Measurements from ENCODE around the gene PLBD1.

The PLBD1 gene

DNA sequence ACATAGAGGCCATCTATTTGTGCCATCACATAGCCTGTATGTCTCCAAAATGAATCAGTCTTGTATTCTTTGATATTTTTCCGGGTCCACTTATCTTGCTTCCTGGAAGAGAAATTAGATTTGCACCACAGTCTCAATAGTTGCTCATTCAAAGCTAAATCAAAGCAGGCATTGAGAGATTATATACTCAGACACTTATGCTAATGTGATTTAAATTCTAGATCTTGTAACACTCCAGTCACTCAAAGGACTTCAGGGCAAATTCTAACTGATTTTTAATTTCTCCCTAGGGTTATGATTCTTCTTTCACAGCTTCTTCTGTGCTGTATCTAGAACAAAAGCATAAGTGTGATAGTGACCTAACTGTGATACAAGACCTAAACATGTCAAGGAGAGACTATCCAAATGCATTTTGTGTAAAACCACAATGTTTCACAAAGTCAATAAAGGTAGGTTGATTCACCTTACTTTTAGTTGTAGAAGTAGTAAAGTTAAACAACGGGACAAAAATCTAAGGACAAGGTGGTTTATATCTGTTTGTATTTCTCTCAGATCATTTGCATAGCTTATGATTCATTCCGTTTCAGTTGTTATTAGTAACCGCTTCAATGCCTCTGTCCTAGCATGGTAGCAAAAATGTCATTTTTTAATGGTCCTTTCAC is 26.8 kb downstream of the PLBD1 start:
- DNase-seq (ENCODE audit: insufficient read length, low spot score) (no peak), FAIRE-seq (no peak)
- TF ChIP-seq, protein P1, sequence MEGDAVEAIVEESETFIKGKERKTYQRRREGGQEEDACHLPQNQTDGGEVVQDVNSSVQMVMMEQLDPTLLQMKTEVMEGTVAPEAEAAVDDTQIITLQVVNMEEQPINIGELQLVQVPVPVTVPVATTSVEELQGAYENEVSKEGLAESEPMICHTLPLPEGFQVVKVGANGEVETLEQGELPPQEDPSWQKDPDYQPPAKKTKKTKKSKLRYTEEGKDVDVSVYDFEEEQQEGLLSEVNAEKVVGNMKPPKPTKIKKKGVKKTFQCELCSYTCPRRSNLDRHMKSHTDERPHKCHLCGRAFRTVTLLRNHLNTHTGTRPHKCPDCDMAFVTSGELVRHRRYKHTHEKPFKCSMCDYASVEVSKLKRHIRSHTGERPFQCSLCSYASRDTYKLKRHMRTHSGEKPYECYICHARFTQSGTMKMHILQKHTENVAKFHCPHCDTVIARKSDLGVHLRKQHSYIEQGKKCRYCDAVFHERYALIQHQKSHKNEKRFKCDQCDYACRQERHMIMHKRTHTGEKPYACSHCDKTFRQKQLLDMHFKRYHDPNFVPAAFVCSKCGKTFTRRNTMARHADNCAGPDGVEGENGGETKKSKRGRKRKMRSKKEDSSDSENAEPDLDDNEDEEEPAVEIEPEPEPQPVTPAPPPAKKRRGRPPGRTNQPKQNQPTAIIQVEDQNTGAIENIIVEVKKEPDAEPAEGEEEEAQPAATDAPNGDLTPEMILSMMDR (IDR thresholded peaks at IDR 0.05; ENCODE audit: insufficient read depth, missing control alignments) = no peak

DNA sequence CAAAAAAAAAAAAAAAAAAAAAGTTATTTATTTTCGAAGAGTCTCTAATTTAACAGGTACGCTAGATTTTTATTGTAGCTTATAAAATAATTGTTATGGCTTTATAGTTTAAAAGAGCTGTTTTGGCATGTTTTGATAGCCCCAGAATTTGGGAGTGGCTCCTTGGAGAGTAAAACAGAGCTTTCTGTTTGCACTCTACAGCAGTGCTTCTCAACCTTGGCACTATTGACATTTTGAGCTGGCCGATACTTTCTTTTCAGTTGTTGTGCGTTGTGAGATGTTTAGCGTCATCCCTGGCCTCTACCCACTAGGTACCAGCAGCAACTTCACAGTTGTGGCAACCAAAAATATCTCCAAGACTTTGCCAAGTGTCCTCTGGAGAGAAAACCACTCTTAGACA is 30.6 kb downstream of the PLBD1 start:
- FAIRE-seq (no peak), DNase-seq (ENCODE audit: insufficient read length, low spot score) (no peak)
- TF ChIP-seq, protein P1 (IDR thresholded peaks at IDR 0.05; ENCODE audit: insufficient read depth, missing control alignments) = no peak

DNA sequence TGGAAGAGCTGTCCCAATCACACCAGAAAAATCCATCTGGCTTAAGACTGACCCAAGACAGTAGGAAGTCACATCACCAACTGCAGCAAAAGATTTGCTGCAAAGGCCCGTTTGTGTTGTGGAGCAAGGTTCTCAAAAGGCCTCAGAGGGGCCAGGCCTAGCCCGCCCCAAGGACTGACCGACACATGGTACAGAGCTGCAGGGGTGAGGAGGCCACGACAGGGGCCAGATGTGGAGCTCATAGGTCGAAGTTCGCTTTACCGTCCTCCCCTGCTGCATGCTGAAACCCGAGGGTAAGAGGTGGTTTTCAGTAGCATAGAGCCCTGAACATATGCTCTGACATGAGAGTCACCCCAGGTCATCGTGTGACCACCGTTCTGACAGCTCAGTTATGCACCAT is 35.5 kb downstream of the PLBD1 start:
- FAIRE-seq (no peak), DNase-seq (ENCODE audit: insufficient read length, low spot score) (no peak)
- TF ChIP-seq, protein P1 (IDR thresholded peaks at IDR 0.05; ENCODE audit: insufficient read depth, missing control alignments) = no peak

DNA sequence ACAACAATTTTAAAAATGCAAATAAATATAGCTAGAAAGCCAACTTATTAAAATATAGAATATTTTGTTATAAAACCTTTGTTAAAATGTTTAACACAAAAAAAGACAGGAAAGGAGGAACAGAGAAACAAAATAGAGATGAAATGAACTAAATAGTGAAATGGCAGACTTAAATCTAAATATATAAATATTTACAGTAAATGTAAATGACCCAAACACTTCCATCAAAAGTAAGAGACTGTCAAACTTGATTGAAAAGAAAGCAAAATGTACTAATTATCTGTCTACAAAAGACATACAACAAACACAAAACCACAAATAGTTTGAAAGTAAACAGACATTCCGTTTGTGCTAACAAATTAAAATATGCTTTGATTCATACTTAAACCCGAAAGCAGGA is 41.7 kb downstream of the PLBD1 start:
- DNase-seq (ENCODE audit: insufficient read length, low spot score) = no peak
- TF ChIP-seq, protein P1 (IDR thresholded peaks at IDR 0.05; ENCODE audit: insufficient read depth, missing control alignments) = no peak
- no peak for FAIRE-seq

DNA sequence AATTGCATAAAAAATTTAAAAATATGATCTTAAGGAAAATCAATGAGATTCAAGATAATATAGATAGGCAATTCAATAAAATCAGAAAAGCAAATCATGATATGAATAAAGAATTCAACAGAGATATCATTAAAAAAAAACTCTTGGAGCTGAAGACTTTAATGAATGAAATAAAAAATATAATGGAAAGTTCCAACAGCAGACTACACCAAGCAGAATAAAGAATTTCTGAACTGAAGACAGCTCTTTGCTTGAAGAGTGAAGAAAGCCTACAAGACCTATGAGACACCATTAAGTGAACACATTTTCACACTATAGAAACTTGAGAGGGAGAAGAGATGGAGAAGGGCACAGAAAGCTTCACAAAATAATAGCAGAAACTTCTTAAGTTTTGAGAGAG is 45.9 kb downstream of the PLBD1 start:
- DNase-seq (ENCODE audit: insufficient read length, low spot score) (no peak), FAIRE-seq (no peak)
- TF ChIP-seq, protein P1 (IDR thresholded peaks at IDR 0.05; ENCODE audit: insufficient read depth, missing control alignments) = no peak

DNA sequence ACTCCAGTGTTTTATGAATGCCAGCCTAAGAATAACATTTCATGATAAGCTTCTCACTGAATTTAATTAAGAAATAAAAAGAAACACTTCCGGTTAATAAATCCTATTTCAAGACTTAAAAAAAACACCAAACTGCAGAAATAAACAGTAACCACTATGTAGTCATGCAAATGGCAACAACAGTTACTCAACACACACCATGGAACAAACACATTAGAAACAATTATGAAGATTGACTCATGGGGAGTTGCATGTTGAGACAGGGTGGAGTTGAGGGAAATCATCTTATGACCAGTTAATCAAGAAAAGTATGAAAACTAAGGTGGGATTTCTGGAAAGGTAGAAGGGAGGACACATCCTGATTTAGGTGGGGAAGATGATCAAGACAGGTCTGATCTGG is 52.7 kb downstream of the PLBD1 start:
- TF ChIP-seq, protein P1 (IDR thresholded peaks at IDR 0.05; ENCODE audit: insufficient read depth, missing control alignments) = no peak
- FAIRE-seq (no peak), DNase-seq (ENCODE audit: insufficient read length, low spot score) (no peak)

DNA sequence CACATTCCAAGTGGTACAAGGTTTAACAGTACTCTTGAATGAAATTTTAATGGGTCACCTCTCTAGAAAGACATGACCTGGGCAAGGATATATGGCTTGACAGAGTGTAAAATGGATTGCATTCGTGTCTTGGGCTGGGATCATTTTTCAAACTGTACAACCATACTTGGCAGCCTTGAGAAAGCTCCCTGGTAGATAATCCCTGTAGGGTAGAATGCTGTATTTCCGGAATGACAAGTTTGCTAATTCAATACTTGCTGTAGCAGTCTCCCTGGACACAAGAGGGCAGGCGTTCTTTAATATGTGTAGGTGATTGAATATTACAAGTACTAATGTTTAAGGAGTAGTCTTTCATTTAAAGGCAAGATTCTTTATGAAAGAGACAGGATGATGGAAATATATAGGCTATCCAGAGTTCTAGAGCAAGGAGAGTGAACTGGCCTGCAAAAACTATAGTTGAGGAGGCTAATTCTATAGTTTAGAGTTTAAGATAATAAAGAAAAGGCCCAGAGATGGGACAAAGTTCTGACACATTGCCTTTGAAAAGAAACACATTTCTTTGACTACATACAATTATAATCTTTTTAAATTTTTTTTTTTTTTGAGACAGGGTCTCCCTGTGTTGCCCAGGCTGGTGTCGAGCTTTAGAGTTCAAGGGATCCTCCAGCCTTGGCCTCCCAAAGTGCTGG is 53.4 kb downstream of the PLBD1 start:
- FAIRE-seq (no peak), DNase-seq (ENCODE audit: insufficient read length, low spot score) (no peak)
- TF ChIP-seq, protein P1 (IDR thresholded peaks at IDR 0.05; ENCODE audit: insufficient read depth, missing control alignments) = peak; percentile 33

Data from D721Med (cell line).